Activated CD8-positive, alpha-beta T cell treated with anti-CD3 and anti-CD28 coated beads for 36 hours (primary cell): ENCODE results near the gene LHX8. TPM values are rescaled to one million over a fixed set of nuclear protein-coding genes. Genes with fewer than 3 reads are reported as not detected.

ENCODE experiments used
- ATAC-seq: fragments of 200-7000 bp; cut with Tn5 transposase; one replicate; pipeline ENCODE4 v1.10.0; 2021; ENCODE audit warnings: mild to moderate bottlenecking, moderate library complexity
- CTCF ChIA-PET: fragments of 350-600 bp; sonication (Branson Sonifier 250); formaldehyde crosslinking; loops from one replicate; lab custom pipeline; 2021; ENCODE audit warnings: antibody characterized with exemption; lab: Charles Lee
- POLR2A ChIA-PET: fragments of 350-600 bp; sonication (Branson Sonifier 250); formaldehyde crosslinking; loops from one replicate; lab custom pipeline; 2021; ENCODE audit warnings: antibody characterized with exemption; lab: Charles Lee
- DNase-seq: peaks from one replicate; pipeline ENCODE4 v3.0.0-alpha.2; 2020
- H3K27ac Mint-ChIP-seq: one replicate; pipeline ENCODE4 v1.8.0; 2021; ENCODE audit warnings: mild to moderate bottlenecking, mixed read lengths
- H3K27me3 Mint-ChIP-seq: one replicate; pipeline ENCODE4 v1.8.0; 2021; ENCODE audit warnings: mixed read lengths
- H3K36me3 Mint-ChIP-seq: one replicate; pipeline ENCODE4 v1.8.0; 2021; ENCODE audit warnings: low read depth, mixed read lengths
- H3K4me1 Mint-ChIP-seq: one replicate; pipeline ENCODE4 v1.8.0; 2021; ENCODE audit warnings: low read depth, mixed read lengths
- H3K4me3 Mint-ChIP-seq: one replicate; pipeline ENCODE4 v1.8.0; 2021; ENCODE audit warnings: mild to moderate bottlenecking, moderate library complexity, mixed read lengths
- H3K9me3 Mint-ChIP-seq: one replicate; pipeline ENCODE4 v1.8.0; 2021; ENCODE audit warnings: mixed read lengths
- CTCF ChIP-seq: fragments of 200-600 bp; IDR thresholded peaks from one replicate; pipeline ENCODE4 v1.8.0; 2022; ENCODE audit warnings: antibody characterized with exemption, mild to moderate bottlenecking
- intact Hi-C: fragments of 100-400 bp; cut with micrococcal nuclease; formaldehyde crosslinking; loops from one replicate; pipeline ENCODE4 v1.10.0; 2022
- total RNA-seq, 2 experiments: library from RNA; stranded (reverse); gene quantifications; one replicate each; pipeline ENCODE4 v1.2.3, GENCODE V29; 2021

LHX8 gene
- not detected for total RNA-seq

GRCh38 chr1:75133750-75134646 is at the start of gene LHX8:
TSS of gene LHX8 (plus strand) at chr1:75134388. CDS start at chr1:75136615, 2,227 bp downstream.
- peaks cover 86% of the 10 kb centered on the region for H3K27me3 Mint-ChIP-seq
- H3K27ac Mint-ChIP-seq: no peak within 1 kb of the TSS
- CTCF ChIA-PET: no interaction called here
- TF ChIP-seq CTCF: no peak
- intact Hi-C loops: no loop called here
- H3K4me1 Mint-ChIP-seq: peaks cover 11% of the 10 kb centered on the region
- ATAC-seq (no peak), DNase-seq (no peak)
- peak within 1 kb of the TSS; percentile 43 for H3K4me3 Mint-ChIP-seq
- H3K9me3 Mint-ChIP-seq: peaks cover 2% of the 10 kb centered on the region
- no peaks in the 10 kb centered on the region for H3K36me3 Mint-ChIP-seq
- POLR2A ChIA-PET: no interaction called here

GRCh38 chr1:75085931-75086330 is 48.3 kb upstream of the LHX8 start:
- DNase-seq (no peak), ATAC-seq (no peak)
- no peaks in the 10 kb centered on the region for H3K4me1 Mint-ChIP-seq
- H3K4me3 Mint-ChIP-seq: no peak overlapping the region
- H3K9me3 Mint-ChIP-seq: peaks cover 6% of the 10 kb centered on the region
- CTCF ChIA-PET: no interaction called here
- no peak overlapping the region for H3K27ac Mint-ChIP-seq
- POLR2A ChIA-PET: no interaction called here
- no peaks in the 10 kb centered on the region for H3K27me3 Mint-ChIP-seq
- no peak for TF ChIP-seq CTCF
- no peaks in the 10 kb centered on the region for H3K36me3 Mint-ChIP-seq
- intact Hi-C loops: no loop called here

GRCh38 chr1:75087278-75087677 is 46.9 kb upstream of the LHX8 start:
- Mint-ChIP-seq H3K4me3 (no peak overlapping the region), H3K27me3 (no peaks in the 10 kb centered on the region), H3K9me3 (peaks cover 6% of the 10 kb centered on the region), H3K27ac (no peak overlapping the region), H3K4me1 (no peaks in the 10 kb centered on the region), H3K36me3 (no peaks in the 10 kb centered on the region)
- intact Hi-C loops: no loop called here
- no peak for DNase-seq
- CTCF ChIA-PET: no interaction called here
- POLR2A ChIA-PET: no interaction called here
- no peak for TF ChIP-seq CTCF
- no peak for ATAC-seq

GRCh38 chr1:75092141-75092540 is 42.0 kb upstream of the LHX8 start:
- peaks cover 2% of the 10 kb centered on the region for H3K9me3 Mint-ChIP-seq
- TF ChIP-seq CTCF: no peak
- no peaks in the 10 kb centered on the region for H3K4me1 Mint-ChIP-seq
- no peaks in the 10 kb centered on the region for H3K36me3 Mint-ChIP-seq
- ChIA-PET POLR2A (no interaction called here), CTCF (no interaction called here)
- no peak overlapping the region for H3K27ac Mint-ChIP-seq
- DNase-seq: no peak
- no peak overlapping the region for H3K4me3 Mint-ChIP-seq
- intact Hi-C loops: no loop called here
- no peaks in the 10 kb centered on the region for H3K27me3 Mint-ChIP-seq
- ATAC-seq: no peak

- no peak for DNase-seq
- Mint-ChIP-seq H3K4me3 (no peak overlapping the region), H3K27ac (no peak overlapping the region), H3K4me1 (no peaks in the 10 kb centered on the region), H3K36me3 (no peaks in the 10 kb centered on the region), H3K27me3 (no peaks in the 10 kb centered on the region), H3K9me3 (no peaks in the 10 kb centered on the region)
- TF ChIP-seq CTCF: no peak
- ChIA-PET POLR2A (no interaction called here), CTCF (no interaction called here)
- intact Hi-C loops: no loop called here
- no peak for ATAC-seq
Measured at GRCh38 chr1:75097654-75098053, 36.5 kb upstream of the LHX8 start.
